Amniotic stem cell (primary cell): Measurements from ENCODE around the gene LTBP4.
"Not testable (repeated sequence)": the region's sequence is repeated elsewhere in the genome, so short reads cannot be mapped to it uniquely, and the experiment has no call there.

Source experiments
- DNase-seq: peaks from one replicate; lab custom pipeline; 2025; lab: John Stamatoyannopoulos, UW

Gene LTBP4

GRCh38 chr19:40601134-40601974 is at the start of gene LTBP4:
Gene LTBP4, plus strand, starts transcription at chr19:40601369. Its CDS starts 19 bp downstream, at chr19:40601388.
- no peak for DNase-seq

- DNase-seq: no peak
Measured at GRCh38 chr19:40552848-40553247, 48.3 kb upstream of the LTBP4 start.

- no peak for DNase-seq
Measured at GRCh38 chr19:40553885-40554857, 47.0 kb upstream of the LTBP4 start.

GRCh38 chr19:40555978-40556689 is 45.0 kb upstream of the LTBP4 start:
- DNase-seq: no peak

GRCh38 chr19:40556953-40557530 is 44.1 kb upstream of the LTBP4 start:
- DNase-seq: no peak

GRCh38 chr19:40559394-40559793 is 41.8 kb upstream of the LTBP4 start:
- no peak for DNase-seq

GRCh38 chr19:40560092-40560507 is 41.1 kb upstream of the LTBP4 start:
- no peak for DNase-seq

GRCh38 chr19:40561947-40562346 is 39.2 kb upstream of the LTBP4 start:
- DNase-seq: no peak

- not testable (repeated sequence) for DNase-seq
Measured at GRCh38 chr19:40564535-40564934, 36.6 kb upstream of the LTBP4 start.

GRCh38 chr19:40565355-40565754 is 35.8 kb upstream of the LTBP4 start:
- DNase-seq: no peak

GRCh38 chr19:40565910-40566495 is 35.2 kb upstream of the LTBP4 start:
- no peak for DNase-seq

GRCh38 chr19:40567040-40567749 is 34.0 kb upstream of the LTBP4 start:
- DNase-seq: no peak

- no peak for DNase-seq
Measured at GRCh38 chr19:40567750-40568494, 33.2 kb upstream of the LTBP4 start.

- peak; percentile 95 for DNase-seq
Measured at GRCh38 chr19:40570313-40571004, 30.7 kb upstream of the LTBP4 start.

GRCh38 chr19:40571005-40571318 is 30.2 kb upstream of the LTBP4 start:
- DNase-seq: no peak

GRCh38 chr19:40571831-40572495 is 29.2 kb upstream of the LTBP4 start:
- no peak for DNase-seq

- no peak for DNase-seq
Measured at GRCh38 chr19:40575326-40575725, 25.8 kb upstream of the LTBP4 start.

- no peak for DNase-seq
Measured at GRCh38 chr19:40576151-40576584, 25.0 kb upstream of the LTBP4 start.
